SK-N-SH treated with all-trans-retinoic acid at 6 μM for 48 hours (cell line): Measurements from ENCODE around the gene EIF3B.

Source experiments
- ATAC-seq: fragments of 200-7000 bp; cut with Tn5 transposase; 3 replicates; pipeline ENCODE4 v1.9.1; 2020; ENCODE audit warnings: mild to moderate bottlenecking, moderate library complexity
- ARNTL ChIP-seq: fragments of 450-650 bp; formaldehyde crosslinking; IDR thresholded peaks from 2 replicates; pipeline ENCODE4 v1.5.0; 2020; ENCODE audit warnings: low read depth, mild to moderate bottlenecking, moderate library complexity, borderline replicate concordance
- BACH2 ChIP-seq: fragments of 250-450 bp; sonication (Bioruptor Pico); IDR thresholded peaks from 2 replicates; pipeline ENCODE4 v1.9.0; 2021; ENCODE audit warnings: mild to moderate bottlenecking, borderline replicate concordance
- CREB5 ChIP-seq: fragments of 250-450 bp; sonication (Bioruptor Pico); IDR thresholded peaks from 2 replicates; pipeline ENCODE4 v1.5.1; 2020; ENCODE audit warnings: low read depth, mild to moderate bottlenecking, moderate library complexity
- CSDC2 ChIP-seq: fragments of 250-450 bp; sonication (Bioruptor Pico); IDR thresholded peaks from 2 replicates; pipeline ENCODE4 v1.5.0; 2020; ENCODE audit warnings: mild to moderate bottlenecking, moderate library complexity
- CSRNP3 ChIP-seq: fragments of 250-450 bp; sonication (Bioruptor Pico); IDR thresholded peaks from 2 replicates; pipeline ENCODE4 v1.5.1; 2021; ENCODE audit warnings: mild to moderate bottlenecking, moderate library complexity
- GLIS3 ChIP-seq: fragments of 250-450 bp; sonication (Bioruptor Pico); IDR thresholded peaks from 2 replicates; pipeline ENCODE4 v1.5.0; 2020; ENCODE audit warnings: mild to moderate bottlenecking, moderate library complexity
- ISL1 ChIP-seq: fragments of 250-450 bp; sonication (Bioruptor Pico); IDR thresholded peaks from 2 replicates; pipeline ENCODE4 v2.1.2; 2022; ENCODE audit warnings: mild to moderate bottlenecking, moderate library complexity
- OSR1 ChIP-seq: fragments of 250-450 bp; sonication (Bioruptor Pico); IDR thresholded peaks from 2 replicates; pipeline ENCODE4 v1.8.0; 2022; ENCODE audit warnings: moderate library complexity, mild to moderate bottlenecking, inconsistent platforms
- PATZ1 ChIP-seq: fragments of 250-450 bp; sonication (Bioruptor Pico); IDR thresholded peaks from 2 replicates; pipeline ENCODE4 v1.8.0; 2020; ENCODE audit warnings: mild to moderate bottlenecking, moderate library complexity, borderline replicate concordance
- PPARA ChIP-seq: fragments of 250-450 bp; sonication (Bioruptor Pico); IDR thresholded peaks from 2 replicates; pipeline ENCODE4 v1.5.0; 2020; ENCODE audit warnings: mild to moderate bottlenecking, borderline replicate concordance
- RARB ChIP-seq: fragments of 250-450 bp; sonication (Bioruptor Pico); IDR thresholded peaks from 2 replicates; pipeline ENCODE4 v1.8.0; 2021; ENCODE audit warnings: mild to moderate bottlenecking, moderate library complexity
- SNAI2 ChIP-seq: fragments of 250-450 bp; sonication (Bioruptor Pico); IDR thresholded peaks from 2 replicates; pipeline ENCODE4 v1.5.0; 2020; ENCODE audit warnings: mild to moderate bottlenecking, moderate library complexity
- TCF4 ChIP-seq: fragments of 250-450 bp; sonication (Bioruptor Pico); IDR thresholded peaks from 2 replicates; pipeline ENCODE4 v1.8.0; 2021; ENCODE audit warnings: mild to moderate bottlenecking, moderate library complexity, borderline replicate concordance
- TOX ChIP-seq: fragments of 250-450 bp; sonication (Bioruptor Pico); IDR thresholded peaks from 2 replicates; pipeline ENCODE4 v1.8.0; 2021; ENCODE audit warnings: mild to moderate bottlenecking, moderate library complexity, borderline replicate concordance
- TSHZ2 ChIP-seq: fragments of 250-450 bp; sonication (Bioruptor Pico); IDR thresholded peaks from 2 replicates; pipeline ENCODE4 v1.5.0; 2020; ENCODE audit warnings: mild to moderate bottlenecking, moderate library complexity
- ZC3H10 ChIP-seq: fragments of 250-450 bp; sonication (Bioruptor Pico); IDR thresholded peaks from 2 replicates; pipeline ENCODE4 v1.5.1; 2021; ENCODE audit warnings: mild to moderate bottlenecking, moderate library complexity
- ZFP3 ChIP-seq: fragments of 250-450 bp; sonication (Bioruptor Pico); IDR thresholded peaks from 2 replicates; pipeline ENCODE4 v1.5.0; 2020; ENCODE audit warnings: mild to moderate bottlenecking, moderate library complexity
- ZFP30 ChIP-seq: fragments of 450-650 bp; formaldehyde crosslinking; IDR thresholded peaks from 2 replicates; pipeline ENCODE4 v1.5.0; 2022; ENCODE audit warnings: mild to moderate bottlenecking, moderate library complexity
- ZNF70 ChIP-seq: fragments of 450-650 bp; formaldehyde crosslinking; IDR thresholded peaks from 2 replicates; pipeline ENCODE4 v1.5.0; 2020; ENCODE audit warnings: mild to moderate bottlenecking, moderate library complexity
- ZNF8 ChIP-seq: fragments of 450-650 bp; formaldehyde crosslinking; IDR thresholded peaks from 2 replicates; pipeline ENCODE4 v1.5.0; 2020; ENCODE audit warnings: mild to moderate bottlenecking, moderate library complexity

EIF3B gene

GRCh38 chr7:2347351-2348063 is 7.1 kb upstream of the EIF3B start:
- peak; percentile 48 for ATAC-seq

GRCh38 chr7:2350055-2350454 is 4.6 kb upstream of the EIF3B start:
- no peak for ATAC-seq
- no peak for TF ChIP-seq CSRNP3 (CRISPR knock-in tag)
- TF ChIP-seq PATZ1 (CRISPR knock-in tag), result no peak
- no peak for TF ChIP-seq GLIS3 (CRISPR knock-in tag)
- no peak for TF ChIP-seq TCF4 (CRISPR knock-in tag)
- no peak for TF ChIP-seq CSDC2 (CRISPR knock-in tag)
- TF ChIP-seq ARNTL, result no peak
- no peak for TF ChIP-seq SNAI2 (CRISPR knock-in tag)

DNA sequence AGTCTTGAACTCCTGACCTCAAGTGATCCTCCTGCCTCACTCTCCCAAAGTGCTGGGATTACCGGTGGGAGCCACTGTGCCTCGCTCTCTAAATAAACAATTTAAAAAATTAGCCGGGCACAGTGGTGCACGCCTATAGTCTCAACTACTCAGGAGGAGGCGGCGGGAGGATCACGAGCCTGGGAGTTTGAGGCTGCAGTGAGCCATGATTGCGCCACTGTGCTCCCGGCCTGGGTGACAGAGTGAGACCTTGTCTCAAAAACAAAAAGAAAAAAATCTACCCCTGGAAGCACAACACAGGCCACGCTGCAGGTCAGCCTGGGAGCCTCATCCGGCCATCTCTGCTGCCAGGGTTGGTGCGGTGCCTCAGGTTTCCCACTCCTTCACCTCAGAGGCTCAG is 3.8 kb upstream of the EIF3B start:
- TF ChIP-seq ZFP30 (CRISPR knock-in tag) (no peak), ZFP3 (CRISPR knock-in tag) (no peak)
- ATAC-seq, result no peak

GRCh38 chr7:2353113-2353935 is 1.3 kb upstream of the EIF3B start:
- ATAC-seq, result peak; percentile 44
- no peak for TF ChIP-seq OSR1 (CRISPR knock-in tag)
- no peak for TF ChIP-seq RARB (CRISPR knock-in tag)
- TF ChIP-seq ZNF8, result no peak
- no peak for TF ChIP-seq CSDC2 (CRISPR knock-in tag)
- TF ChIP-seq ARNTL, result no peak
- TF ChIP-seq ISL1 (CRISPR knock-in tag), result no peak
- TF ChIP-seq ZFP3 (CRISPR knock-in tag), result no peak
- TF ChIP-seq SNAI2 (CRISPR knock-in tag), result no peak
- TF ChIP-seq PPARA (CRISPR knock-in tag), result no peak
- no peak for TF ChIP-seq BACH2
- no peak for TF ChIP-seq GLIS3 (CRISPR knock-in tag)
- TF ChIP-seq TSHZ2 (CRISPR knock-in tag), result no peak
- no peak for TF ChIP-seq ZC3H10
- no peak for TF ChIP-seq CSRNP3 (CRISPR knock-in tag)
- TF ChIP-seq TOX, result no peak
- TF ChIP-seq CREB5 (CRISPR knock-in tag), result no peak
- TF ChIP-seq PATZ1 (CRISPR knock-in tag), result no peak
- TF ChIP-seq ZNF70 (CRISPR knock-in tag), result no peak
